NCI-H2029 treated with DMSO at 0.1 percent for 48 hours (cell line): ENCODE measurements around the gene SAMD9.
"Not testable (repeated sequence)": the region's sequence is repeated elsewhere in the genome, so short reads cannot be mapped to it uniquely, and the experiment has no call there.

Experiments
- DNase-seq: peaks from one replicate; lab custom pipeline; 2025; lab: John Stamatoyannopoulos, UW

Gene SAMD9

GRCh38 chr7:93117852-93118530 lies at the start of gene SAMD9:
Gene SAMD9, minus strand, starts transcription at chr7:93117979. Its CDS starts 11,882 bp downstream, at chr7:93106097.
- DNase-seq: peak; percentile 84

- no peak for DNase-seq
Measured at GRCh38 chr7:93165447-93165846, 47.7 kb upstream of the SAMD9 start.

GRCh38 chr7:93164766-93165165 lies 47.0 kb upstream of the SAMD9 start:
- DNase-seq: no peak

GRCh38 chr7:93161181-93161762 lies 43.5 kb upstream of the SAMD9 start:
- DNase-seq: no peak

- DNase-seq: no peak
Measured at GRCh38 chr7:93160410-93160809, 42.6 kb upstream of the SAMD9 start.

GRCh38 chr7:93159490-93159889 lies 41.7 kb upstream of the SAMD9 start:
- no peak for DNase-seq

- no peak for DNase-seq
Measured at GRCh38 chr7:93156884-93157283, 39.1 kb upstream of the SAMD9 start.

GRCh38 chr7:93150200-93150835 lies 32.5 kb upstream of the SAMD9 start:
- DNase-seq: no peak

- DNase-seq: no peak
Measured at GRCh38 chr7:93148727-93149126, 30.9 kb upstream of the SAMD9 start.

GRCh38 chr7:93148144-93148543 lies 30.4 kb upstream of the SAMD9 start, which contains the start of gene SAMD9L:
Gene SAMD9L, minus strand, starts transcription at chr7:93148385. Its CDS starts 12,414 bp downstream, at chr7:93135971.
- no peak for DNase-seq

- DNase-seq: no peak
Measured at GRCh38 chr7:93147363-93147762, 29.6 kb upstream of the SAMD9 start.

GRCh38 chr7:93146472-93147141 lies 28.8 kb upstream of the SAMD9 start:
- no peak for DNase-seq

GRCh38 chr7:93146036-93146435 lies 28.3 kb upstream of the SAMD9 start:
- no peak for DNase-seq

- DNase-seq: no peak
Measured at GRCh38 chr7:93145354-93145753, 27.6 kb upstream of the SAMD9 start.

- DNase-seq: no peak
Measured at GRCh38 chr7:93142127-93142526, 24.3 kb upstream of the SAMD9 start.

- no peak for DNase-seq
Measured at GRCh38 chr7:93140582-93141191, 22.9 kb upstream of the SAMD9 start.

GRCh38 chr7:93138576-93138975 lies 20.8 kb upstream of the SAMD9 start:
- DNase-seq: no peak

GRCh38 chr7:93133005-93133404 lies 15.2 kb upstream of the SAMD9 start:
- DNase-seq: no peak

- no peak for DNase-seq
Measured at GRCh38 chr7:93132216-93132615, 14.4 kb upstream of the SAMD9 start.

- DNase-seq: not testable (repeated sequence)
Measured at GRCh38 chr7:93126954-93127353, 9.2 kb upstream of the SAMD9 start.

- not testable (repeated sequence) for DNase-seq
Measured at GRCh38 chr7:93123532-93123931, 5.8 kb upstream of the SAMD9 start.
